ENCODE results near the gene NTNG2.

Gene NTNG2

GRCh38 chr9:132146575-132146974 is 15.3 kb upstream of the NTNG2 start:
- no peak for DNase-seq (ENCODE audit: low read depth in 2 of 2)

GRCh38 chr9:132147331-132147730 is 14.5 kb upstream of the NTNG2 start:
- DNase-seq (ENCODE audit: low read depth in 2 of 2) = no peak

GRCh38 chr9:132147839-132148238 is 14.0 kb upstream of the NTNG2 start:
- no peak for DNase-seq (ENCODE audit: low read depth in 2 of 2)

GRCh38 chr9:132150256-132150655 is 11.6 kb upstream of the NTNG2 start:
- DNase-seq (ENCODE audit: low read depth in 2 of 2) = no peak

GRCh38 chr9:132151118-132151517 is 10.7 kb upstream of the NTNG2 start:
- DNase-seq (ENCODE audit: low read depth in 2 of 2) = no peak

GRCh38 chr9:132152231-132152630 is 9.6 kb upstream of the NTNG2 start:
- DNase-seq (ENCODE audit: low read depth in 2 of 2) = no peak

- DNase-seq (ENCODE audit: low read depth in 2 of 2) = no peak
These were observed 6.8 kb upstream of the NTNG2 start for GRCh38 chr9:132154863-132155567.

- no peak for DNase-seq (ENCODE audit: low read depth in 2 of 2)
These were observed 6.3 kb upstream of the NTNG2 start for GRCh38 chr9:132155568-132155895.

GRCh38 chr9:132156262-132156661 is 5.6 kb upstream of the NTNG2 start:
- DNase-seq (ENCODE audit: low read depth in 2 of 2) = no peak

GRCh38 chr9:132157347-132158116 is 4.3 kb upstream of the NTNG2 start:
- DNase-seq (ENCODE audit: low read depth in 2 of 2) = no peak

- peak; percentile 39 for DNase-seq (ENCODE audit: low read depth in 2 of 2)
These were observed 786 bp upstream of the NTNG2 start for GRCh38 chr9:132160802-132161742.

GRCh38 chr9:132162764-132163456 is 1.1 kb downstream of the NTNG2 start:
- no peak for DNase-seq (ENCODE audit: low read depth in 2 of 2)

GRCh38 chr9:132163457-132163875 is 1.6 kb downstream of the NTNG2 start:
- no peak for DNase-seq (ENCODE audit: low read depth in 2 of 2)

GRCh38 chr9:132163876-132164603 is 2.2 kb downstream of the NTNG2 start:
- DNase-seq (ENCODE audit: low read depth in 2 of 2) = no peak

GRCh38 chr9:132164604-132165362 is 2.9 kb downstream of the NTNG2 start:
- DNase-seq (ENCODE audit: low read depth in 2 of 2) = no peak

- DNase-seq (ENCODE audit: low read depth in 2 of 2) = no peak
These were observed 4.7 kb downstream of the NTNG2 start for GRCh38 chr9:132166599-132166998.

GRCh38 chr9:132167192-132167591 is 5.3 kb downstream of the NTNG2 start:
- DNase-seq (ENCODE audit: low read depth in 2 of 2) = no peak

GRCh38 chr9:132168347-132168746 is 6.5 kb downstream of the NTNG2 start:
- DNase-seq (ENCODE audit: low read depth in 2 of 2) = no peak

- DNase-seq (ENCODE audit: low read depth in 2 of 2) = no peak
These were observed 7.0 kb downstream of the NTNG2 start for GRCh38 chr9:132168851-132169250.

GRCh38 chr9:132169672-132170392 is 8.0 kb downstream of the NTNG2 start:
- DNase-seq (ENCODE audit: low read depth in 2 of 2) = peak in 1 of 2 experiments; percentile 8

All from fibroblast of skin of left quadriceps (primary cell).